ENCODE measurements around the gene PAN3.

Gene PAN3

DNA sequence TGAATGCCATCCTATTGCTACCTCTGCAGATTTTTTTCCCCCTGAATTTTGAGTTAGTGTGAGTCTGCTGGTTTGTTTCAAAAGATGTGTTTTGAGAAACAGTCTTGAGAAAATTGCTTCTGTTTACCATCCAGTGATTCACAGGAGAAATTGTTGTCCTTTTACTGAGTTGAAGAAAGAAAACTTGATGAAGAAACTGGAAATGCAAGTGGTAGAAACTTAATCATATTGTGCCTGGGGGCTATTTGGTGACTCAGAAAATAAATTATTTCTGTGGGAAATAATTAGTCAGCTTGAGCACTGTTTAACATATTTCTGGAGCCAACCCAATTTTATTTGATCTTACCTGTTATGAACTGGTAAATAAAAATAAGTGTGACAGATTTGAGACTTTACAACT lies 35.4 kb downstream of the PAN3 start:
- DNase-seq: peak in 1 of 2 donors; percentile 47
- H3K79me1 ChIP-seq (ENCODE audit: low read length): no peaks in the 10 kb centered on the region
- no peaks in the 10 kb centered on the region for H3K79me2 ChIP-seq (ENCODE audit: control insufficient read depth, insufficient read depth, low read length, poor library complexity)
- no peaks in the 10 kb centered on the region for H3K27me3 ChIP-seq (ENCODE audit: insufficient read depth, low read length)
- no peak overlapping the region for H2BK12ac ChIP-seq (ENCODE audit: low read length)
- no peak overlapping the region for H2AK5ac ChIP-seq (ENCODE audit: low read length)
- H3K4me1 ChIP-seq (ENCODE audit: control insufficient read depth in 1 of 2, insufficient read depth in 2 of 2, low read length in 2 of 2): no peaks in the 10 kb centered on the region
- H3K14ac ChIP-seq (ENCODE audit: low read length): no peak overlapping the region
- H4K91ac ChIP-seq (ENCODE audit: low read depth, low read length): no peak overlapping the region
- no peak overlapping the region for H4K12ac ChIP-seq (ENCODE audit: low read depth, low read length)
- no peak overlapping the region for H4K8ac ChIP-seq (ENCODE audit: low read depth, low read length)
- no peak overlapping the region for H3K4me2 ChIP-seq (ENCODE audit: low read length)
- no peak overlapping the region for H3K4me3 ChIP-seq (ENCODE audit: low read depth, low read length)
- no peaks in the 10 kb centered on the region for H3K9me3 ChIP-seq (ENCODE audit: insufficient read depth, low read depth, low read length)
- no peak overlapping the region for H2AFZ ChIP-seq (ENCODE audit: insufficient read depth, low read length, poor library complexity)
- no peak overlapping the region for H2BK120ac ChIP-seq (ENCODE audit: insufficient read depth, low read length, poor library complexity)
- no peak overlapping the region for H2BK5ac ChIP-seq (ENCODE audit: low read depth, low read length, poor library complexity)
- no peak overlapping the region for H3K9ac ChIP-seq (ENCODE audit: low read length)
- H3K4ac ChIP-seq (ENCODE audit: low read depth, low read length): no peak overlapping the region
- no peak overlapping the region for H3K27ac ChIP-seq (ENCODE audit: low read depth, low read length)
- peaks cover 0 to 3% of the 10 kb centered on the region in 2 experiments for H3K36me3 ChIP-seq (ENCODE audit: control insufficient read depth in 1 of 2, insufficient read depth in 2 of 2, low read length in 2 of 2)
- no peak overlapping the region for H3K18ac ChIP-seq (ENCODE audit: low read length)
- H3K23ac ChIP-seq (ENCODE audit: low read length): no peak overlapping the region

DNA sequence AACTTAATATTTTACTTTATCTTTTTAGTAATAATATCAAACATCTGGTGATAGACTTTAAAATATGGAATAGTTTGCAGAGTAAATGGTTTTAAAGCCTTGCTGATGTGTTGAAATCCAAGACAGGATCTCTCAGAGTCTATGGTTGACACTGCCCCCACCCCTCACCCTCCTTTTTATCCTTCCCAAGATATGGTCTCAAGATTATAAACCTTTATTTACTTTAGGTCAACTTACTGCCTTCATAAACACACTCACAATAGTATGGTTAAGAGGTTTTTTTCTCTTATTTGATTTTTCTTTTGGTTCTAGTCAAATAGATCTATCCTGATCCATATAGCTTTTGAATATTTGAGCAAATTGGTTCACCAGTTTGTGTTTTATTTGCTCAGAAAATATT lies 39.0 kb downstream of the PAN3 start:
- Histone ChIP-seq H3K18ac (ENCODE audit: low read length) (no peak overlapping the region), H4K91ac (ENCODE audit: low read depth, low read length) (no peak overlapping the region), H2AFZ (ENCODE audit: insufficient read depth, low read length, poor library complexity) (no peak overlapping the region), H3K9me3 (ENCODE audit: insufficient read depth, low read depth, low read length) (no peaks in the 10 kb centered on the region), H3K79me2 (ENCODE audit: control insufficient read depth, insufficient read depth, low read length, poor library complexity) (no peaks in the 10 kb centered on the region), H3K27ac (ENCODE audit: low read depth, low read length) (no peak overlapping the region), H4K8ac (ENCODE audit: low read depth, low read length) (no peak overlapping the region), H3K23ac (ENCODE audit: low read length) (no peak overlapping the region), H3K14ac (ENCODE audit: low read length) (no peak overlapping the region), H3K79me1 (ENCODE audit: low read length) (no peaks in the 10 kb centered on the region), H2BK5ac (ENCODE audit: low read depth, low read length, poor library complexity) (no peak overlapping the region), H2AK5ac (ENCODE audit: low read length) (no peak overlapping the region), H3K36me3 (ENCODE audit: control insufficient read depth in 1 of 2, insufficient read depth in 2 of 2, low read length in 2 of 2) (peaks cover 0 to 6% of the 10 kb centered on the region in 2 experiments), H3K4me2 (ENCODE audit: low read length) (no peak overlapping the region), H3K4me3 (ENCODE audit: low read depth, low read length) (no peak overlapping the region), H3K9ac (ENCODE audit: low read length) (no peak overlapping the region), H3K4me1 (ENCODE audit: control insufficient read depth in 1 of 2, insufficient read depth in 2 of 2, low read length in 2 of 2) (peaks cover 0 to 2% of the 10 kb centered on the region in 2 experiments), H3K27me3 (ENCODE audit: insufficient read depth, low read length) (no peaks in the 10 kb centered on the region), H2BK12ac (ENCODE audit: low read length) (no peak overlapping the region), H4K12ac (ENCODE audit: low read depth, low read length) (no peak overlapping the region), H2BK120ac (ENCODE audit: insufficient read depth, low read length, poor library complexity) (no peak overlapping the region), H3K4ac (ENCODE audit: low read depth, low read length) (no peak overlapping the region)
- DNase-seq: no peak

DNA sequence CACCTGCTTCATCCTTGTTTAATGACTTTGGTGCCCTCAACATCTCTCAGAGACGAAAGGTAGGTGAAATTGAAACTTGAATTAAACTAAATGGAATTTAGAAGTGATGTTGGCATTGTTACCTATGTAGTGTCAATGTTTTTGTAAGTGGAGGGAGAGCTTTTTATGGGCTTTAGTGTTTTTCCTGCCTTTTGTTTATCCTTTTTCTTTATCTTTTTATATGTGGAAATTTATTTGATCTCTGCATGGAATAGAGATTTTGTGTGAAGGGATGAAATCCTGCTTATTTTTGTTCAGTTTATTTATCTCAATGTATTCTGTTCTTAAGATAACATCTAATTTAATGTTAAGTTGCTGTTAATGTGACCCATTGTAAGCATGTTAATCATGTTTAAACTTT lies 39.5 kb downstream of the PAN3 start:
- Histone ChIP-seq H3K14ac (ENCODE audit: low read length) (no peak overlapping the region), H2AK5ac (ENCODE audit: low read length) (no peak overlapping the region), H4K12ac (ENCODE audit: low read depth, low read length) (no peak overlapping the region), H3K4me3 (ENCODE audit: low read depth, low read length) (no peak overlapping the region), H2BK12ac (ENCODE audit: low read length) (no peak overlapping the region), H2BK5ac (ENCODE audit: low read depth, low read length, poor library complexity) (no peak overlapping the region), H3K27me3 (ENCODE audit: insufficient read depth, low read length) (no peaks in the 10 kb centered on the region), H3K18ac (ENCODE audit: low read length) (no peak overlapping the region), H3K4ac (ENCODE audit: low read depth, low read length) (no peak overlapping the region), H4K8ac (ENCODE audit: low read depth, low read length) (no peak overlapping the region), H2BK120ac (ENCODE audit: insufficient read depth, low read length, poor library complexity) (no peak overlapping the region), H3K4me2 (ENCODE audit: low read length) (no peak overlapping the region), H4K91ac (ENCODE audit: low read depth, low read length) (no peak overlapping the region), H3K4me1 (ENCODE audit: control insufficient read depth in 1 of 2, insufficient read depth in 2 of 2, low read length in 2 of 2) (peaks cover 0 to 2% of the 10 kb centered on the region in 2 experiments), H3K23ac (ENCODE audit: low read length) (no peak overlapping the region), H3K9ac (ENCODE audit: low read length) (no peak overlapping the region), H3K79me2 (ENCODE audit: control insufficient read depth, insufficient read depth, low read length, poor library complexity) (no peaks in the 10 kb centered on the region), H3K27ac (ENCODE audit: low read depth, low read length) (no peak overlapping the region), H2AFZ (ENCODE audit: insufficient read depth, low read length, poor library complexity) (no peak overlapping the region), H3K79me1 (ENCODE audit: low read length) (no peaks in the 10 kb centered on the region), H3K36me3 (ENCODE audit: control insufficient read depth in 1 of 2, insufficient read depth in 2 of 2, low read length in 2 of 2) (peaks cover 0 to 6% of the 10 kb centered on the region in 2 experiments), H3K9me3 (ENCODE audit: insufficient read depth, low read depth, low read length) (no peaks in the 10 kb centered on the region)
- no CpG with 5 or more reads among the region's 1 CpG for WGBS (ENCODE audit: extremely low coverage, insufficient coverage, insufficient read length)
- no peak for DNase-seq

DNA sequence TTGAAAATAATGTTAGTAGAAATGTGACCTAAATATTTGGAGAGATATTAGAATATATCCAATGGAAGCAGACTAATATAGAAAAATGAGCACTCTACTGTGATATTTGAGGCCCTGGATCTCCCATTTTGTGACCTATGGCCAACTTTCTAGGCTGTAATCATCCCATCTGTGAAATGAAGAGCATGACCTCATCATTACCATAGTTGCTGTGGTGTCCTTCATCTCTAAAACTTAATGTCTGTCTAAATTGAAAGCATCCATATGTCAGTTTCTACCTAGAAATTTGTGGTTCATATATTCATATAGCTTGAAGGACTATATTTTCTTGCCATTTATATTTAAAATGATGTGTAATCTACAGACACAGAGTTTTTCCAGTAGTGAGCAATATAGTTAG lies 41.6 kb downstream of the PAN3 start:
- no peak overlapping the region for H2BK120ac ChIP-seq (ENCODE audit: insufficient read depth, low read length, poor library complexity)
- H4K12ac ChIP-seq (ENCODE audit: low read depth, low read length): no peak overlapping the region
- no peak overlapping the region for H2AFZ ChIP-seq (ENCODE audit: insufficient read depth, low read length, poor library complexity)
- no peaks in the 10 kb centered on the region for H3K9me3 ChIP-seq (ENCODE audit: insufficient read depth, low read depth, low read length)
- peaks cover 0 to 2% of the 10 kb centered on the region in 2 experiments for H3K4me1 ChIP-seq (ENCODE audit: control insufficient read depth in 1 of 2, insufficient read depth in 2 of 2, low read length in 2 of 2)
- no peak overlapping the region for H2BK12ac ChIP-seq (ENCODE audit: low read length)
- DNase-seq: peak in 1 of 2 donors; percentile 19
- H3K18ac ChIP-seq (ENCODE audit: low read length): no peak overlapping the region
- no peak overlapping the region for H3K14ac ChIP-seq (ENCODE audit: low read length)
- H4K91ac ChIP-seq (ENCODE audit: low read depth, low read length): no peak overlapping the region
- no peak overlapping the region for H3K4me2 ChIP-seq (ENCODE audit: low read length)
- no peak overlapping the region for H3K23ac ChIP-seq (ENCODE audit: low read length)
- no peaks in the 10 kb centered on the region for H3K27me3 ChIP-seq (ENCODE audit: insufficient read depth, low read length)
- H3K79me2 ChIP-seq (ENCODE audit: control insufficient read depth, insufficient read depth, low read length, poor library complexity): no peaks in the 10 kb centered on the region
- H3K36me3 ChIP-seq (ENCODE audit: control insufficient read depth in 1 of 2, insufficient read depth in 2 of 2, low read length in 2 of 2): peaks cover 0 to 6% of the 10 kb centered on the region in 2 experiments
- H2BK5ac ChIP-seq (ENCODE audit: low read depth, low read length, poor library complexity): no peak overlapping the region
- no peak overlapping the region for H3K4ac ChIP-seq (ENCODE audit: low read depth, low read length)
- H3K79me1 ChIP-seq (ENCODE audit: low read length): no peaks in the 10 kb centered on the region
- H3K4me3 ChIP-seq (ENCODE audit: low read depth, low read length): no peak overlapping the region
- H3K9ac ChIP-seq (ENCODE audit: low read length): no peak overlapping the region
- H3K27ac ChIP-seq (ENCODE audit: low read depth, low read length): no peak overlapping the region
- no peak overlapping the region for H2AK5ac ChIP-seq (ENCODE audit: low read length)
- no peak overlapping the region for H4K8ac ChIP-seq (ENCODE audit: low read depth, low read length)

DNA sequence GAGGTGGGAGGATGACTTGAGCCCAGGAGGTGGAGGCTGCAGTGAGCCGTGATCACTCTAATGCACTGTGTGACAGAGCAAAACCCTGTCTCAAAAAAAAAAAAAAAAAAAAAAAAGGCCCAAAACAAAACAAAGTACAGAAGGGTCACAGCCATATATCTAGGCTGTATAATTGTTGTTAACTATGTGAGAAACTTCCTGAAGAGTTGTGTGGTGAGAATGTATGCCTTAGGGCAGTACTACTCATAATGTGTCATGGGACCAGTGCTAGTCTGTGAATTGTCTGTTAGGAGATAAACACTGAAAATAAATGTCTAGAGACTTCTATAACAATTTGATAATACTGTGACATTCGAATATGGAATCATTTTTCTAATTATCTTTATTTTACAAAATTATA lies 43.1 kb downstream of the PAN3 start:
- Histone ChIP-seq H3K79me2 (ENCODE audit: control insufficient read depth, insufficient read depth, low read length, poor library complexity) (no peaks in the 10 kb centered on the region), H3K18ac (ENCODE audit: low read length) (no peak overlapping the region), H3K9ac (ENCODE audit: low read length) (no peak overlapping the region), H2AFZ (ENCODE audit: insufficient read depth, low read length, poor library complexity) (no peak overlapping the region), H3K23ac (ENCODE audit: low read length) (no peak overlapping the region), H3K79me1 (ENCODE audit: low read length) (no peaks in the 10 kb centered on the region), H4K91ac (ENCODE audit: low read depth, low read length) (no peak overlapping the region), H4K8ac (ENCODE audit: low read depth, low read length) (no peak overlapping the region), H2BK120ac (ENCODE audit: insufficient read depth, low read length, poor library complexity) (no peak overlapping the region), H3K9me3 (ENCODE audit: insufficient read depth, low read depth, low read length) (no peaks in the 10 kb centered on the region), H3K4ac (ENCODE audit: low read depth, low read length) (no peak overlapping the region), H3K36me3 (ENCODE audit: control insufficient read depth in 1 of 2, insufficient read depth in 2 of 2, low read length in 2 of 2) (peaks cover 0 to 3% of the 10 kb centered on the region in 2 experiments), H3K4me3 (ENCODE audit: low read depth, low read length) (no peak overlapping the region), H2BK12ac (ENCODE audit: low read length) (no peak overlapping the region), H3K14ac (ENCODE audit: low read length) (no peak overlapping the region), H2AK5ac (ENCODE audit: low read length) (no peak overlapping the region), H3K27me3 (ENCODE audit: insufficient read depth, low read length) (no peaks in the 10 kb centered on the region), H2BK5ac (ENCODE audit: low read depth, low read length, poor library complexity) (no peak overlapping the region), H3K27ac (ENCODE audit: low read depth, low read length) (peak overlapping the region; percentile 28), H3K4me1 (ENCODE audit: control insufficient read depth in 1 of 2, insufficient read depth in 2 of 2, low read length in 2 of 2) (peaks cover 0 to 2% of the 10 kb centered on the region in 2 experiments), H4K12ac (ENCODE audit: low read depth, low read length) (no peak overlapping the region), H3K4me2 (ENCODE audit: low read length) (no peak overlapping the region)
- no CpG with 5 or more reads among the region's 2 CpGs for WGBS (ENCODE audit: extremely low coverage, insufficient coverage, insufficient read length)
- DNase-seq: peak; percentile 61 to 89

Measured in trophoblast cell (in vitro differentiated cells and primary cell).